ENCODE measurements around the gene ST6GALNAC6. TPM values are rescaled to one million over a fixed set of nuclear protein-coding genes. Genes with fewer than 3 reads are reported as not detected.

ST6GALNAC6 gene
- total RNA-seq, 2 experiments from 2014 or later = 36.9 to 38.8 TPM

- intact Hi-C loops (cut with micrococcal nuclease) = loop anchor here (5.0 kb wide), 1 partner anchor 95 kb away; no protein-coding TSS in a partner anchor
- CTCF ChIA-PET = interaction anchor here (0.5 to 30.0 kb wide), 27 partner anchors 9 to 208 kb away, joined by 3 to 631 read pairs (median 5); partner anchors contain the start of genes EEIG1, NAIF1, PIP5KL1 and ST6GALNAC4
- Mint-ChIP-seq H3K36me3 (ENCODE audit: low read depth) (peaks cover 27% of the 10 kb centered on the region), H3K27ac (peak overlapping the region; percentile 80), H3K9me3 (no peaks in the 10 kb centered on the region), H3K4me3 (no peak overlapping the region), H3K4me1 (ENCODE audit: low read depth) (peaks cover 31% of the 10 kb centered on the region), H3K27me3 (no peaks in the 10 kb centered on the region)
- peak; percentile 85 for TF ChIP-seq CTCF (IDR thresholded peaks at IDR 0.05)
- peak; percentile 67 for DNase-seq
- peak; percentile 55 for ATAC-seq
- POLR2A ChIA-PET = interaction anchor here (1.2 to 2.5 kb wide), 8 partner anchors 9 to 155 kb away, joined by 3 to 11 read pairs (median 6); partner anchors contain the start of gene PIP5KL1
Measured at GRCh38 chr9:127942216-127943010, 43.0 kb upstream of the ST6GALNAC6 start.

GRCh38 chr9:127941961-127942215, 42.5 kb upstream of the ST6GALNAC6 start:
- ChIA-PET POLR2A (interaction anchor here (1.2 to 2.5 kb wide), 8 partner anchors 10 to 156 kb away, joined by 3 to 11 read pairs (median 6); partner anchors contain the start of gene PIP5KL1), CTCF (interaction anchor here (1.1 to 30.0 kb wide), 21 partner anchors 8 to 207 kb away, joined by 3 to 631 read pairs (median 6); partner anchors contain the start of genes EEIG1, NAIF1, PIP5KL1 and ST6GALNAC4)
- ATAC-seq = no peak
- Mint-ChIP-seq H3K27ac (peak overlapping the region; percentile 66), H3K36me3 (ENCODE audit: low read depth) (peaks cover 32% of the 10 kb centered on the region), H3K9me3 (no peaks in the 10 kb centered on the region), H3K27me3 (no peaks in the 10 kb centered on the region), H3K4me1 (ENCODE audit: low read depth) (peaks cover 30% of the 10 kb centered on the region), H3K4me3 (no peak overlapping the region)
- no peak for TF ChIP-seq CTCF (IDR thresholded peaks at IDR 0.05)
- DNase-seq = no peak
- intact Hi-C loops (cut with micrococcal nuclease) = loop anchor here (5.0 kb wide), 1 partner anchor 95 kb away; no protein-coding TSS in a partner anchor

GRCh38 chr9:127941062-127941960, 41.9 kb upstream of the ST6GALNAC6 start:
- no peaks in the 10 kb centered on the region for H3K9me3 Mint-ChIP-seq
- ChIA-PET POLR2A (interaction anchor here (1.2 to 2.5 kb wide), 8 partner anchors 10 to 157 kb away, joined by 3 to 11 read pairs (median 6); partner anchors contain the start of gene PIP5KL1), CTCF (interaction anchor here (0.8 to 30.0 kb wide), 22 partner anchors 8 to 201 kb away, joined by 3 to 631 read pairs (median 6); partner anchors contain the start of genes EEIG1, NAIF1, PIP5KL1 and ST6GALNAC4)
- no peak for TF ChIP-seq CTCF (IDR thresholded peaks at IDR 0.05)
- DNase-seq (no peak), ATAC-seq (no peak)
- no peak overlapping the region for H3K4me3 Mint-ChIP-seq
- H3K27me3 Mint-ChIP-seq = no peaks in the 10 kb centered on the region
- intact Hi-C loops (cut with micrococcal nuclease) = loop anchor here (5.0 kb wide), 1 partner anchor 96 kb away; no protein-coding TSS in a partner anchor
- peak overlapping the region; percentile 66 for H3K27ac Mint-ChIP-seq
- H3K4me1 Mint-ChIP-seq (ENCODE audit: low read depth) = peaks cover 36% of the 10 kb centered on the region
- H3K36me3 Mint-ChIP-seq (ENCODE audit: low read depth) = peaks cover 34% of the 10 kb centered on the region

GRCh38 chr9:127940593-127940992, 41.2 kb upstream of the ST6GALNAC6 start:
- peak overlapping the region; percentile 51 for H3K27ac Mint-ChIP-seq
- intact Hi-C loops (cut with micrococcal nuclease) = loop anchor here (5.0 kb wide), 1 partner anchor 97 kb away; no protein-coding TSS in a partner anchor
- no peak overlapping the region for H3K4me3 Mint-ChIP-seq
- POLR2A ChIA-PET = interaction anchor here (1.0 to 2.5 kb wide), 4 partner anchors 10 to 124 kb away, joined by 3 to 6 read pairs (median 4); partner anchors contain the start of gene PIP5KL1
- no peaks in the 10 kb centered on the region for H3K9me3 Mint-ChIP-seq
- no peaks in the 10 kb centered on the region for H3K27me3 Mint-ChIP-seq
- CTCF ChIA-PET = interaction anchor here (0.8 to 30.0 kb wide), 9 partner anchors 8 to 177 kb away, joined by 3 to 631 read pairs (median 6); partner anchors contain the start of genes EEIG1, PIP5KL1 and ST6GALNAC4
- DNase-seq (no peak), ATAC-seq (no peak)
- H3K36me3 Mint-ChIP-seq (ENCODE audit: low read depth) = peaks cover 41% of the 10 kb centered on the region
- H3K4me1 Mint-ChIP-seq (ENCODE audit: low read depth) = peaks cover 43% of the 10 kb centered on the region
- TF ChIP-seq CTCF (IDR thresholded peaks at IDR 0.05) = no peak
